Activated T-helper 1 cell treated with anti-CD3 and anti-CD28 coated beads, Interleukin-12 subunit alpha, Interleukin-12 subunit beta, Interleukin-2, Interleukin-4 antibody, amounts not matched to agents 30 ng/mL and 10 ng/mL and 1 ng/mL, durations not matched to agents 14 hours and 24 hours and 36 hours (primary cell): ENCODE data around the gene HMGCL. TPM values are rescaled to one million over a fixed set of nuclear protein-coding genes. Genes with fewer than 3 reads are reported as not detected.
"Not testable (repeated sequence)": the region's sequence is repeated elsewhere in the genome, so short reads cannot be mapped to it uniquely, and the experiment has no call there.

Experiments used
- DNase-seq: peaks from one replicate; pipeline ENCODE4 v3.0.0; 2021; ENCODE audit warnings: low spot score
- H3K27ac Mint-ChIP-seq: one replicate; pipeline ENCODE4 v1.8.0; 2021; ENCODE audit warnings: mild to moderate bottlenecking, mixed read lengths
- H3K27me3 Mint-ChIP-seq: one replicate; pipeline ENCODE4 v1.8.0; 2022; ENCODE audit warnings: mild to moderate bottlenecking, moderate library complexity, mixed read lengths; ENCODE audit not compliant: insufficient read depth
- H3K36me3 Mint-ChIP-seq: one replicate; pipeline ENCODE4 v1.8.0; 2021; ENCODE audit warnings: low read depth, mixed read lengths
- H3K4me1 Mint-ChIP-seq: one replicate; pipeline ENCODE4 v1.8.0; 2021; ENCODE audit warnings: low read depth, mixed read lengths
- H3K4me3 Mint-ChIP-seq: one replicate; pipeline ENCODE4 v1.8.0; 2021; ENCODE audit warnings: mild to moderate bottlenecking, moderate library complexity, mixed read lengths
- H3K9me3 Mint-ChIP-seq: one replicate; pipeline ENCODE4 v1.8.0; 2021; ENCODE audit warnings: mixed read lengths
- intact Hi-C: fragments of 100-400 bp; cut with micrococcal nuclease; formaldehyde crosslinking; loops from one replicate; pipeline ENCODE4 v1.15.1; 2024
- total RNA-seq: library from RNA; stranded (reverse); gene quantifications from 2 replicates; pipeline ENCODE4 v1.2.3, GENCODE V29; 2022

Gene HMGCL
- total RNA-seq: 18.5 and 19.9 TPM in 2 replicates

DNA sequence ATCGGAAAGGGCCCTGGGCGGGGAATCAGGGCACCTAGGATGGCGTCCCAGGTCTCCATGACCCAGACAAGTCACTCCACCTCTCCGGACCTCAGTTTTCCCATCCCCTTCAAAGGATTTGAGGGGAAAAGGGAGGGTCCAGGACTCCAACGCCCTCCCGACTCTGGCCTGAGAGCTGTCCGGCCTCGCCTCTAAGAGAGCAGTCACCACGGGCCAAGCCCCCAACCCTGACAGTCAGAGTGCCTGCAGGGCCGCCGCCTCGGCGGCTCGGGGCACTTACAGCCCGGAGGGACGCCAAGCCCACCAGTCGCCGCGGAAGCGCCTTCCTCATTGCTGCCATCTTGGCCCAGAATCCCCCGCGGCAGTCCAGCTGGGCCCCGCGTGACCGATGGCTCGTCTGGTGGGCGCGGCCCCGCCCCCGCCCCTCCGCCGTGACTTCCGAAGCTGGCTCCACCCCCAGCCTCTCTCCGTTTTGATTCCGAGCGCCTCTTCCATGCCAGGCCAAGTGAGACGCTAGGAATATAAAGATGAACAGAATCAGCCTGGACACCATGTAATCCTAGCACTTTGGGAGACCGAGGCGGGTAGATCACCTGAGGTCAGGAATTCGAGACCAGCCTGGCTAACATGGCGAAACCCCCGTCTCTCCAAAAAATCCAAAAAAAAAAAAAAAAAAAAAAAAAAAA, at the start of gene HMGCL:
Gene HMGCL (minus strand): TSS at position 354 of the 686 bp plus-strand sequence. CDS start 14 bp downstream, at position 340.
- Mint-ChIP-seq H3K4me3 (peak within 1 kb of the TSS; percentile 94), H3K36me3 (no peaks in the 10 kb centered on the region), H3K27ac (peak within 1 kb of the TSS; percentile 89), H3K4me1 (peaks cover 15% of the 10 kb centered on the region), H3K27me3 (no peaks in the 10 kb centered on the region), H3K9me3 (no peaks in the 10 kb centered on the region)
- intact Hi-C loops: loop anchor here (1.0 kb wide), 6 partner anchors 13 to 457 kb away; partner anchors contain the start of genes FUCA1, GALE, PITHD1 and PNRC2
- peak; percentile 81 for DNase-seq

- H3K9me3 Mint-ChIP-seq: peaks cover 10% of the 10 kb centered on the region
- H3K27me3 Mint-ChIP-seq: peaks cover 8% of the 10 kb centered on the region
- H3K4me1 Mint-ChIP-seq: peaks cover 9% of the 10 kb centered on the region
- H3K27ac Mint-ChIP-seq: no peak overlapping the region
- H3K4me3 Mint-ChIP-seq: no peak overlapping the region
- DNase-seq: no peak
- intact Hi-C loops: no loop called here
- H3K36me3 Mint-ChIP-seq: no peaks in the 10 kb centered on the region
Measured at GRCh38 chr1:23872421-23872820, 47.2 kb upstream of the HMGCL start.

GRCh38 chr1:23869051-23869450, 43.8 kb upstream of the HMGCL start:
- intact Hi-C loops: loop anchor here (2.0 kb wide), 1 partner anchor 68 kb away; the partner anchor contains the start of gene GALE
- Mint-ChIP-seq H3K4me1 (peaks cover 18% of the 10 kb centered on the region), H3K27me3 (peaks cover 11% of the 10 kb centered on the region), H3K9me3 (no peaks in the 10 kb centered on the region), H3K4me3 (peak overlapping the region; percentile 81), H3K27ac (no peak overlapping the region), H3K36me3 (no peaks in the 10 kb centered on the region)
- no peak for DNase-seq

GRCh38 chr1:23868557-23869016, 43.4 kb upstream of the HMGCL start:
- Mint-ChIP-seq H3K9me3 (no peaks in the 10 kb centered on the region), H3K4me3 (peak overlapping the region; percentile 81), H3K27me3 (peaks cover 11% of the 10 kb centered on the region), H3K4me1 (peaks cover 18% of the 10 kb centered on the region), H3K36me3 (no peaks in the 10 kb centered on the region), H3K27ac (no peak overlapping the region)
- no peak for DNase-seq
- intact Hi-C loops: loop anchor here (1.0 to 2.0 kb wide), 7 partner anchors 30 to 96 kb away; partner anchors contain the start of genes GALE, HMGCL and PITHD1

DNA sequence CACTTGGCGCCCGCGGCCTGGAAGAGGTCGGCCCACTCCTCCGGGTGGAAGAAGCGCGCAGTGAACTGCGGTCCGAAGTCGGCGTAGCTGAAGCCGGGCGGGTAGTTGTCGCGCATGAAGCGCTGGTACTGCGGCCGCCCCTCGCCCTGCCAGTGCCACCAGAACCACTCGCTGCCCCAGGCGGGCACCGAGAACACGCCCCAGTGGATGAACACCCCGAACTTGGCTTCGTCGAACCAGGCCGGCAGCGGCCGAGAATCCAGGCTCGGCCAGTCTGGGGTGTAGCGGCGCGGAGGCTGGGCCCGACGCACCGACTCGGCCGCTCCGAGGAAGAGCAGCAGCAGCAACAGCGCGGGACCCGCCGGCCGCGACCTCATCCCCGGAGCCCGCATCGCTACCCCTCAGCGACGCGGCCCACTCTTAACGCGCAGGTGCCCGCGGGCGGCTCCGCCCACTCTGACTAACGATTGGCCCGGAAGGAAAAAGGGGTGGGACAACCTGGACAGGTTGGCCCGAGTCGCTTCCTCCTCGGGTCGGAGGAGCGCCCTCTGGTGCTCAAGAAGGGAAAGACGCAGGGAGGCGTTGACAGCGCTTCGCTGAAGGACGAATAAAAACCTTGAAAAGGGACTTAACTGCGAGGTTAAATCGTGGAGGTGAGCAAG, 42.8 kb upstream of the HMGCL start, which contains the start of gene FUCA1:
Gene FUCA1 (minus strand): TSS at position 396 of the 662 bp plus-strand sequence. CDS start 4 bp downstream, at position 392.
- H3K27me3 Mint-ChIP-seq: peaks cover 11% of the 10 kb centered on the region
- H3K36me3 Mint-ChIP-seq: no peaks in the 10 kb centered on the region
- H3K4me1 Mint-ChIP-seq: peaks cover 18% of the 10 kb centered on the region
- H3K27ac Mint-ChIP-seq: no peak within 1 kb of the TSS
- DNase-seq: peak; percentile 92
- intact Hi-C loops: loop anchor here (1.0 to 2.0 kb wide), 7 partner anchors 30 to 96 kb away; partner anchors contain the start of genes GALE, HMGCL and PITHD1
- no peaks in the 10 kb centered on the region for H3K9me3 Mint-ChIP-seq
- peak within 1 kb of the TSS; percentile 81 for H3K4me3 Mint-ChIP-seq

DNA sequence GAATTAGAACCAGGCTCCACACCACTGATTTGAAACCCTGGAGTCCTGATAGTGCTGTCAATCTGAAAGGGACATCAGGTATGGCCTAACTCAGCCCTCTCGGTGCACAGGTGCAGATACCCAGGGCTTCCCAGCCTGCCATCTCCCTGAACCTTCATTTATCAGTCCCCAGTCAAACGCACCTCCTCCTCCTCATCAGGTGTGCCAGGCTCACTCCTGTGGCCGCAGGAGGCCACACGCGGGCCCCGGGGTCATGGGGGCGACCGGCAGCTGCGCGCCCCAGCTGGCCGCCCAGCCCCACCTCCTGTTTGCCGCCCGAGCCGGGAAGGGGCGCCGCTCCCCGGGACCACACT, 42.3 kb upstream of the HMGCL start:
- no peak overlapping the region for H3K27ac Mint-ChIP-seq
- peaks cover 11% of the 10 kb centered on the region for H3K27me3 Mint-ChIP-seq
- peak overlapping the region; percentile 81 for H3K4me3 Mint-ChIP-seq
- intact Hi-C loops: no loop called here
- no peaks in the 10 kb centered on the region for H3K36me3 Mint-ChIP-seq
- no peaks in the 10 kb centered on the region for H3K9me3 Mint-ChIP-seq
- no peak for DNase-seq
- peaks cover 18% of the 10 kb centered on the region for H3K4me1 Mint-ChIP-seq

- Mint-ChIP-seq H3K9me3 (no peaks in the 10 kb centered on the region), H3K4me1 (peaks cover 18% of the 10 kb centered on the region), H3K4me3 (peak overlapping the region; percentile 15), H3K27me3 (peaks cover 12% of the 10 kb centered on the region), H3K27ac (no peak overlapping the region), H3K36me3 (no peaks in the 10 kb centered on the region)
- no peak for DNase-seq
- intact Hi-C loops: no loop called here
Measured at GRCh38 chr1:23865543-23865930, 40.3 kb upstream of the HMGCL start.

- Mint-ChIP-seq H3K27me3 (peaks cover 13% of the 10 kb centered on the region), H3K9me3 (no peaks in the 10 kb centered on the region), H3K27ac (no peak overlapping the region), H3K4me1 (peaks cover 18% of the 10 kb centered on the region), H3K4me3 (no peak overlapping the region), H3K36me3 (no peaks in the 10 kb centered on the region)
- DNase-seq: no peak
- intact Hi-C loops: no loop called here
Measured at GRCh38 chr1:23864801-23865542, 39.7 kb upstream of the HMGCL start.

DNA sequence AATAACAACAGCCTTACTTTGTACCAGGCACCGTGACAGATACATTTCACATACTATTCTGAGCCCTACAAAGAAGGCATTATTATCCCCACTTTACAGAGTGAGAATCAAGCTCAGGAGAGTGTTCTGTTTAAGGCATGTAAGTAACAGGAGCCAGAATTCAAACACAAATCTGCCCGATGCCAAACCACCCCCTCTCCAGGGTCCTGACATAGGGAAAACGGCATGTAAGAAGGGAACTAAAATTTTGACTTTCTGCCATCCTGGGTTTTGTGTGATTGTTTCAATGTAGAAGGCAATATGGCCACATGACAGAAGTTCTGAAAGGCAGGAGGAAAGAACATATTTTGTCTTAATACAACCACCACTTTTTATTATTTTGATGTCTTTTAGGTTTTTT, 37.4 kb upstream of the HMGCL start:
- Mint-ChIP-seq H3K9me3 (no peaks in the 10 kb centered on the region), H3K27ac (no peak overlapping the region), H3K4me1 (peaks cover 9% of the 10 kb centered on the region), H3K36me3 (no peaks in the 10 kb centered on the region), H3K27me3 (peaks cover 5% of the 10 kb centered on the region), H3K4me3 (no peak overlapping the region)
- intact Hi-C loops: no loop called here
- no peak for DNase-seq

- H3K4me1 Mint-ChIP-seq: no peaks in the 10 kb centered on the region
- no peak overlapping the region for H3K27ac Mint-ChIP-seq
- intact Hi-C loops: no loop called here
- peaks cover 2% of the 10 kb centered on the region for H3K36me3 Mint-ChIP-seq
- H3K27me3 Mint-ChIP-seq: peaks cover 2% of the 10 kb centered on the region
- no peaks in the 10 kb centered on the region for H3K9me3 Mint-ChIP-seq
- DNase-seq: no peak
- no peak overlapping the region for H3K4me3 Mint-ChIP-seq
Measured at GRCh38 chr1:23854568-23854967, 29.3 kb upstream of the HMGCL start.

DNA sequence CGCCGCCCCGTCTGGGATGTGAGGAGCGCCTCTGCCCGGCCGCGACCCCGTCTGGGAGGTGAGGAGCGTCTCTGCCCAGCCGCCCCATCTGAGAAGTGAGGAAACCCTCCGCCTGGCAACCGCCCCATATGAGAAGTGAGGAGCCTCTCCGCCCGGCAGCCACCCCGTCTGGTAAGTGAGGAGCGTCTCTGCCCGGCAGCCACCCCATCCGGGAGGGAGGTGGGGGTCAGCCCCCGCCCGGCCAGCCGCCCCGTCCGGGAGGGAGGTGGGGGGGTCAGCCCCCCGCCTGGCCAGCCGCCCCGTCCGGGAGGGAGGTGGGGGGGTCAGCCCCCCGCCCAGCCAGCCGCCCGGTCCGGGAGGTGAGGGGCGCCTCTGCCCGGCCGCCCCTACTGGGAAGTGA, 27.9 kb upstream of the HMGCL start:
- H3K27me3 Mint-ChIP-seq, H3K4me1 Mint-ChIP-seq, H3K9me3 Mint-ChIP-seq, H3K27ac Mint-ChIP-seq, DNase-seq, intact Hi-C loops, H3K36me3 Mint-ChIP-seq, H3K4me3 Mint-ChIP-seq: not testable (repeated sequence)

GRCh38 chr1:23851406-23851805, 26.2 kb upstream of the HMGCL start:
- H3K4me1 Mint-ChIP-seq, H3K36me3 Mint-ChIP-seq, DNase-seq, H3K4me3 Mint-ChIP-seq, H3K27me3 Mint-ChIP-seq, H3K9me3 Mint-ChIP-seq, H3K27ac Mint-ChIP-seq, intact Hi-C loops: not testable (repeated sequence)
